DND-41 (cell line): ENCODE results near the gene MAGOHB.

Experiments used
- ATAC-seq: fragments of 200-7000 bp; cut with Tn5 transposase; 3 replicates; pipeline ENCODE4 v1.9.1; 2021; ENCODE audit warnings: low read depth; ENCODE audit not compliant: insufficient read depth
- DNase-seq: peaks from one replicate; pipeline ENCODE4 v3.0.0-alpha.2; 2020
- H2AFZ ChIP-seq: 2 replicates; pipeline ENCODE4 v1.6.0; 2012; ENCODE audit warnings: low read depth, low read length
- H3K27ac ChIP-seq: 2 replicates; pipeline ENCODE4 v1.5.1; 2012; ENCODE audit warnings: low read length, inconsistent platforms
- H3K27me3 ChIP-seq: fragments of 200-600 bp; sonication (generic); 2 replicates; pipeline ENCODE4 v1.6.0; 2012; ENCODE audit warnings: low read length, mild to moderate bottlenecking, inconsistent platforms; ENCODE audit not compliant: insufficient read depth, poor library complexity
- H3K36me3 ChIP-seq: 2 replicates; pipeline ENCODE4 v1.5.1; 2012; ENCODE audit warnings: low read length, inconsistent platforms; ENCODE audit not compliant: insufficient read depth
- H3K4me1 ChIP-seq: 2 replicates; pipeline ENCODE4 v1.5.1; 2012; ENCODE audit warnings: mild to moderate bottlenecking, low read length; ENCODE audit not compliant: insufficient read depth
- H3K4me2 ChIP-seq: 2 replicates; pipeline ENCODE4 v1.6.0; 2012; ENCODE audit warnings: mild to moderate bottlenecking, moderate library complexity, low read length, inconsistent platforms; ENCODE audit not compliant: insufficient read depth
- H3K4me3 ChIP-seq, 2 experiments: fragments of 200-600 bp in 1 of 2; shearing (Covaris generic) in 1 of 2; 2 replicates each; pipeline ENCODE4 v1.5.1; 2012 to 2016; ENCODE audit warnings: inconsistent platforms in 2 of 2, low read length in 2 of 2, mild to moderate bottlenecking in 2 of 2, low read depth in 1 of 2, moderate library complexity in 1 of 2
- H3K79me2 ChIP-seq: 2 replicates; pipeline ENCODE4 v1.6.0; 2012; ENCODE audit warnings: low read length, inconsistent platforms; ENCODE audit not compliant: insufficient read depth
- H3K9ac ChIP-seq: 2 replicates; pipeline ENCODE4 v1.6.0; 2012; ENCODE audit warnings: low read depth, mild to moderate bottlenecking, inconsistent platforms, low read length, moderate library complexity
- H3K9me3 ChIP-seq: 2 replicates; pipeline ENCODE4 v1.5.1; 2012; ENCODE audit warnings: low read length, moderate library complexity, mild to moderate bottlenecking, inconsistent platforms; ENCODE audit not compliant: insufficient read depth, severe bottlenecking
- H4K20me1 ChIP-seq: 2 replicates; pipeline ENCODE4 v1.6.0; 2012; ENCODE audit warnings: low read length; ENCODE audit not compliant: insufficient read depth
- CTCF ChIP-seq: IDR thresholded peaks from 2 replicates; pipeline ENCODE4 v1.5.1; 2012; ENCODE audit warnings: borderline replicate concordance, low read length, moderate library complexity, mild to moderate bottlenecking; ENCODE audit not compliant: poor library complexity, severe bottlenecking; ENCODE audit errors: extremely low read depth
- EZH2 ChIP-seq: IDR thresholded peaks from 3 replicates; pipeline ENCODE4 v1.6.1; 2012; ENCODE audit warnings: borderline replicate concordance, low read depth, mild to moderate bottlenecking, moderate library complexity, low read length, inconsistent platforms; ENCODE audit not compliant: severe bottlenecking

The MAGOHB gene

GRCh38 chr12:10623131-10623530 is 9.7 kb upstream of the MAGOHB start:
- TF ChIP-seq EZH2, result no peak
- no peak for TF ChIP-seq CTCF
- no peak overlapping the region for H3K9ac ChIP-seq
- H3K79me2 ChIP-seq, result no peaks in the 10 kb centered on the region
- no peaks in the 10 kb centered on the region for H4K20me1 ChIP-seq
- H3K4me1 ChIP-seq, result no peaks in the 10 kb centered on the region
- no peak overlapping the region for H3K4me2 ChIP-seq
- H3K9me3 ChIP-seq, result no peaks in the 10 kb centered on the region
- H3K27ac ChIP-seq, result no peak overlapping the region
- H3K36me3 ChIP-seq, result no peaks in the 10 kb centered on the region
- no peak overlapping the region for H2AFZ ChIP-seq
- peaks cover 21% of the 10 kb centered on the region for H3K27me3 ChIP-seq
- no peak overlapping the region for H3K4me3 ChIP-seq
- no peak for ATAC-seq
- no peak for DNase-seq

- no peak for DNase-seq
- Histone ChIP-seq H3K27me3 (peaks cover 22% of the 10 kb centered on the region), H3K36me3 (no peaks in the 10 kb centered on the region), H3K4me3 (no peak overlapping the region), H3K79me2 (no peaks in the 10 kb centered on the region), H2AFZ (no peak overlapping the region), H3K4me1 (no peaks in the 10 kb centered on the region), H3K4me2 (no peak overlapping the region), H4K20me1 (no peaks in the 10 kb centered on the region), H3K9ac (no peak overlapping the region), H3K27ac (no peak overlapping the region), H3K9me3 (no peaks in the 10 kb centered on the region)
- ATAC-seq, result no peak
- TF ChIP-seq CTCF (no peak), EZH2 (no peak)
These were observed 7.9 kb upstream of the MAGOHB start for GRCh38 chr12:10621278-10621677.

GRCh38 chr12:10620078-10620779 is 6.8 kb upstream of the MAGOHB start:
- no peak overlapping the region for H3K9ac ChIP-seq
- no peak overlapping the region for H3K27ac ChIP-seq
- no peaks in the 10 kb centered on the region for H3K4me1 ChIP-seq
- no peak overlapping the region for H3K4me2 ChIP-seq
- H3K79me2 ChIP-seq, result no peaks in the 10 kb centered on the region
- peaks cover 22% of the 10 kb centered on the region for H3K27me3 ChIP-seq
- DNase-seq (no peak), ATAC-seq (no peak)
- H3K36me3 ChIP-seq, result no peaks in the 10 kb centered on the region
- H2AFZ ChIP-seq, result no peak overlapping the region
- no peaks in the 10 kb centered on the region for H3K9me3 ChIP-seq
- no peaks in the 10 kb centered on the region for H4K20me1 ChIP-seq
- H3K4me3 ChIP-seq, result no peak overlapping the region
- TF ChIP-seq EZH2 (no peak), CTCF (no peak)
